ENCODE measurements around the gene NPR3. TPM values are rescaled to one million over a fixed set of nuclear protein-coding genes. Genes with fewer than 3 reads are reported as not detected.

Gene NPR3
- total RNA-seq, 2 experiments from 2014 or later = 0.10 to 0.12 TPM

- H3K9me3 Mint-ChIP-seq = peaks cover 6% of the 10 kb centered on the region
- CTCF ChIA-PET = no interaction called here
- no peak for DNase-seq
- H3K4me1 Mint-ChIP-seq (ENCODE audit: low read depth) = no peaks in the 10 kb centered on the region
- H3K4me3 Mint-ChIP-seq = no peak overlapping the region
- H3K27ac Mint-ChIP-seq = no peak overlapping the region
- intact Hi-C loops (cut with micrococcal nuclease) = no loop called here
- H3K36me3 Mint-ChIP-seq (ENCODE audit: low read depth) = no peaks in the 10 kb centered on the region
- no peaks in the 10 kb centered on the region for H3K27me3 Mint-ChIP-seq (ENCODE audit: low read depth)
These were observed 34.2 kb downstream of the NPR3 start for GRCh38 chr5:32745317-32745716.

DNA sequence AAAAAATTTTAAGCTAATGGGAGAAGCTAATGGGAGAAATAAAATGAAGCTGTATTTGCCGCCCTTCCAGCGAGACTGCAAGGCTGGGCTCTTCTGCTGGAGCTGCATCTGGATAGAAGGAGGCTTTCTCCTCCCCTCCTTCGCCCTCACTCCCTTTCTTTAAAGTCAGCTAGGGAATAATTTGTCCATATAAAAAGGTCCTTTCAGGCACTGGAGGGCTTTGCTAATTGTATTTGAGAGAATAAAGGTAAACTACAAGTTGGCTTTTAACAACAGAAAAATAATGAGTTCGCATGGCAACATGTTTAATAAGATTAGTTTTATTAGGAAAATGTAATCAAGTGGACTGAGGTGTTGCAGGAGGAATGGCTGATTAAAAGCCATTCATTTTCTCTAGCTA lies 41.3 kb downstream of the NPR3 start:
- H3K9me3 Mint-ChIP-seq = peaks cover 6% of the 10 kb centered on the region
- no peaks in the 10 kb centered on the region for H3K27me3 Mint-ChIP-seq (ENCODE audit: low read depth)
- CTCF ChIA-PET = interaction anchor here (0.8 kb wide), 1 partner anchor 363 kb away, joined by 5 read pairs; no protein-coding TSS in a partner anchor
- no peak overlapping the region for H3K27ac Mint-ChIP-seq
- H3K36me3 Mint-ChIP-seq (ENCODE audit: low read depth) = no peaks in the 10 kb centered on the region
- no peaks in the 10 kb centered on the region for H3K4me1 Mint-ChIP-seq (ENCODE audit: low read depth)
- H3K4me3 Mint-ChIP-seq = no peak overlapping the region
- DNase-seq = no peak
- intact Hi-C loops (cut with micrococcal nuclease) = no loop called here

- peaks cover 6% of the 10 kb centered on the region for H3K9me3 Mint-ChIP-seq
- no peaks in the 10 kb centered on the region for H3K36me3 Mint-ChIP-seq (ENCODE audit: low read depth)
- CTCF ChIA-PET = interaction anchor here (0.7 to 0.8 kb wide), 3 partner anchors 18 to 362 kb away, joined by 3 to 5 read pairs (median 4); no protein-coding TSS in a partner anchor
- no peak for DNase-seq
- H3K27me3 Mint-ChIP-seq (ENCODE audit: low read depth) = no peaks in the 10 kb centered on the region
- H3K27ac Mint-ChIP-seq = no peak overlapping the region
- no peaks in the 10 kb centered on the region for H3K4me1 Mint-ChIP-seq (ENCODE audit: low read depth)
- intact Hi-C loops (cut with micrococcal nuclease) = no loop called here
- no peak overlapping the region for H3K4me3 Mint-ChIP-seq
These were observed 41.9 kb downstream of the NPR3 start for GRCh38 chr5:32753051-32753450.

DNA sequence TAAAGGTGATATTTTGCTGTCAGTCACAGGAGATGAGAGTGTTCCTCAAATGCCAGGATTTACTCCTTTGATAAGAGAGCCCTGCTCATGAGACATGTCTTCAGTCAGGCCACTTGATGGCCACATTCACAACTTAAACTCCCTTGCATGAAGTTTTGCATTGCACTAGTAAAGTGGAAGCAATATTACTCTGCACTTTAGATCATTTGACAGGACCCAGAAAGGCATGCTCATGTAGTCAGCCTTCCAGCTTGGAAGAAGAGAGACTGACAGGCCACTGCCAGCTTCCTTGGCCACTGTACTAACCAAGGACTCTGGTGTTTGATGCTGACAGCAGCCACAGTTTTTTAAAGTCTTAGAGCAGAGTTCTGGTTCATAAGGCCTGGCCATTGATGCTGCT lies 42.6 kb downstream of the NPR3 start:
- Mint-ChIP-seq H3K27me3 (ENCODE audit: low read depth) (no peaks in the 10 kb centered on the region), H3K4me1 (ENCODE audit: low read depth) (no peaks in the 10 kb centered on the region), H3K27ac (no peak overlapping the region), H3K4me3 (no peak overlapping the region), H3K9me3 (peaks cover 6% of the 10 kb centered on the region), H3K36me3 (ENCODE audit: low read depth) (no peaks in the 10 kb centered on the region)
- intact Hi-C loops (cut with micrococcal nuclease) = no loop called here
- DNase-seq = no peak
- CTCF ChIA-PET = interaction anchor here (0.7 kb wide), 1 partner anchor 19 kb away, joined by 3 read pairs; no protein-coding TSS in a partner anchor

DNA sequence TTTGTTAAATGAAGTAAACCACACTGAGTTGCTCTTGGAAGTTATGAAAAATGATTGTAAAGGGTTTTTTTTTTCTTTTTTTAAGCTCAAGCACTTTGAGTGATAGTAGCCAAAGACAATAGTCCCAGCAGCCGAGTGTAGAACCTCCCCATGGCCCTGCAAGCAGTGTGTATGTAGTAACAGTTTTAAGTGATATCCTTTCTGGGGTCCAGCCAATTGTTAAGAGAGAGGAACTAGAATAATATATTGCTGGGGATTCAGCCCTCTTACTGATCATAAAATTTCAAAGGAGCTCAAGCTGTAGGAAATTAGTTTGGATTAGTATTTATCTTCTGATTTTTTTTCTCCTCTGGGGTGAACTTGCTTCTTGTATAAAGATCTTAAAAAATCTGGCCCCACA lies 43.2 kb downstream of the NPR3 start:
- H3K4me1 Mint-ChIP-seq (ENCODE audit: low read depth) = no peaks in the 10 kb centered on the region
- H3K27ac Mint-ChIP-seq = no peak overlapping the region
- H3K9me3 Mint-ChIP-seq = peaks cover 9% of the 10 kb centered on the region
- intact Hi-C loops (cut with micrococcal nuclease) = no loop called here
- CTCF ChIA-PET = no interaction called here
- DNase-seq = no peak
- H3K27me3 Mint-ChIP-seq (ENCODE audit: low read depth) = no peaks in the 10 kb centered on the region
- H3K36me3 Mint-ChIP-seq (ENCODE audit: low read depth) = no peaks in the 10 kb centered on the region
- H3K4me3 Mint-ChIP-seq = no peak overlapping the region

GRCh38 chr5:32760091-32760509 lies 49.0 kb downstream of the NPR3 start:
- CTCF ChIA-PET = no interaction called here
- H3K27me3 Mint-ChIP-seq (ENCODE audit: low read depth) = peaks cover 3% of the 10 kb centered on the region
- no peak overlapping the region for H3K4me3 Mint-ChIP-seq
- no peak overlapping the region for H3K27ac Mint-ChIP-seq
- no peaks in the 10 kb centered on the region for H3K36me3 Mint-ChIP-seq (ENCODE audit: low read depth)
- intact Hi-C loops (cut with micrococcal nuclease) = no loop called here
- H3K9me3 Mint-ChIP-seq = peaks cover 12% of the 10 kb centered on the region
- no peak for DNase-seq
- H3K4me1 Mint-ChIP-seq (ENCODE audit: low read depth) = no peaks in the 10 kb centered on the region

DNA sequence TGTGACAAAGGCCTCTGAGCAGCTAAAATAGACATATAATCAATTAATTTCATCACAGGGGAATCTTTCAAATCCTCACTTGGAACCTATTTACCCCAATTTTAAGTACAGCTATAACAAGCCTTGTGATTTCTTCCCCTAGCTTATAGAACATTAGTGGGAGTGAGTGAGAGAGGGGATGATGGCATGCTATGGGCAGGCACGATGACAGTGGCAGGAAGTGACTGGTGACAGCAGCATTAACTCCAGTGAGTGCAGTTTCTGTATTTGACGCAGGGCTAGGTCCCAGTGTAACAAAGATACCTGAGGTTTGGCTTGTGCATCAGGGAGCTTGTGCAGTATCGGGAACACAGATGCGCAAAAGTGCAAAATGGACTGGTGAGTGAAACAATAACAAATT lies 54.1 kb downstream of the NPR3 start:
- no peak for DNase-seq
- Mint-ChIP-seq H3K36me3 (ENCODE audit: low read depth) (no peaks in the 10 kb centered on the region), H3K4me3 (no peak overlapping the region), H3K9me3 (peaks cover 2% of the 10 kb centered on the region), H3K27ac (no peak overlapping the region), H3K4me1 (ENCODE audit: low read depth) (no peaks in the 10 kb centered on the region), H3K27me3 (ENCODE audit: low read depth) (peaks cover 4% of the 10 kb centered on the region)
- CTCF ChIA-PET = no interaction called here
- intact Hi-C loops (cut with micrococcal nuclease) = no loop called here

GRCh38 chr5:32767948-32768467 lies 56.9 kb downstream of the NPR3 start:
- H3K36me3 Mint-ChIP-seq (ENCODE audit: low read depth) = no peaks in the 10 kb centered on the region
- H3K9me3 Mint-ChIP-seq = no peaks in the 10 kb centered on the region
- H3K4me3 Mint-ChIP-seq = no peak overlapping the region
- no peaks in the 10 kb centered on the region for H3K4me1 Mint-ChIP-seq (ENCODE audit: low read depth)
- CTCF ChIA-PET = no interaction called here
- DNase-seq = no peak
- intact Hi-C loops (cut with micrococcal nuclease) = no loop called here
- H3K27ac Mint-ChIP-seq = no peak overlapping the region
- H3K27me3 Mint-ChIP-seq (ENCODE audit: low read depth) = peaks cover 1% of the 10 kb centered on the region

DNA sequence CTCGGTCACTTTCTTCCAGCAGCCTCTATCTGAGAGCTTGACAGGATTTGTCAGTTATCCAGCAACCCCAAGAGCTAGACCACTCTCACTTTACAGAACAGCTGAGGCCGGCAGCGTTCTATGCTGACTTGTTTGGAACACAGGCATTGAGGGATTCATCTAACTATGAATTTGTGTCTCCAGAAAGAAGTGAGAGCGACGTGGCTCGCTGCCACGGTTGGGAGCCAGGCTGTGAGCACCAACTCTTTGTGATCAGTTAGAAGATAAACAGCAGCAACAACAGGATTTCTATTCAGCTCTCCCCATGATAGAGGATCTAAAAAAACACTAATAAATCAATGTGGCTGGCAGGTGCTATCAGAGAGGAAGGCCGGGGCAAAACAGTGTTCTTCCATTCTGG lies 58.6 kb downstream of the NPR3 start:
- no peak overlapping the region for H3K4me3 Mint-ChIP-seq
- intact Hi-C loops (cut with micrococcal nuclease) = no loop called here
- no peaks in the 10 kb centered on the region for H3K36me3 Mint-ChIP-seq (ENCODE audit: low read depth)
- peaks cover 1% of the 10 kb centered on the region for H3K27me3 Mint-ChIP-seq (ENCODE audit: low read depth)
- no peaks in the 10 kb centered on the region for H3K4me1 Mint-ChIP-seq (ENCODE audit: low read depth)
- no peak overlapping the region for H3K27ac Mint-ChIP-seq
- peaks cover 2% of the 10 kb centered on the region for H3K9me3 Mint-ChIP-seq
- CTCF ChIA-PET = no interaction called here
- DNase-seq = no peak

DNA sequence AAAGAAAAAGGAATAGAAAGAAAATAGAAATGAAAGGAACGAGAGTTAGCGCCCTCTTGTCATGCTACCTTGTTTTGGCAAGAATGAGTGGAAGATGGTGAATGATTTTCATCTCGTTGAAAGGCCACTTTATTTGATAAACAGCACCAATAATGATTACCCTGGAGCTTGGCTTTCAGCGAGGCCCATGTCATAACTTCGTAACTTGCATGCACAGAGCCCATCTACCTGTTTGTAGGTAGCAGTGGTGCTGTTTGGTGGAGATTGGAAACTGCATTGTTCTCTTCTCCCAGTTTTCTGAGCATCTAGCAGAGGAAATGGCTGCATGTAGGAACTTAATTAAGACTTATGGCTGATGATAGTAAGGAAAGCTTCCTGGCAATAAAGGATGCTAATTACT lies 59.3 kb downstream of the NPR3 start:
- intact Hi-C loops (cut with micrococcal nuclease) = no loop called here
- peaks cover 2% of the 10 kb centered on the region for H3K9me3 Mint-ChIP-seq
- CTCF ChIA-PET = interaction anchor here (0.6 kb wide), 1 partner anchor 770 kb away, joined by 5 read pairs; no protein-coding TSS in a partner anchor

DNA sequence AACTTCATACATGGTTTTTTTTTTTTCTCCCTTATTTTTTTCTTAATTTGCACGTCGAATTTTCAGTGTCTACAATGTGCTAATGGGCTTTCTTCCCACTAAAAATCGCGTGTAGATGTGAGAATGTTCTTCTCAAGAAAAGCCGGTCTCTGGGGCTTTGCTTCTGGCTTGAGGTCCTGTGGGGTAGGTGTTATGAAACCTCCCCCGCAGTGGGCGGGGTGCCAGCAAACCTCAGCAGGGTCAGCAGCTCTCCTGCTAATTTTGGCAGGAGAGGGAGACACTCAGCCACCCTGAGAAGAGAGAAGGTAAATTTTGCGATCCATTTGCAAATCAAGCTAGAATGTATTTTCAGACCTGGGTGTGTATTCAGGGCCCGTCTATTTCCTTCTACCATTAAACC lies 59.9 kb downstream of the NPR3 start:
- Mint-ChIP-seq H3K4me1 (ENCODE audit: low read depth) (no peaks in the 10 kb centered on the region), H3K9me3 (peaks cover 2% of the 10 kb centered on the region), H3K27ac (no peak overlapping the region), H3K36me3 (ENCODE audit: low read depth) (no peaks in the 10 kb centered on the region), H3K27me3 (ENCODE audit: low read depth) (peaks cover under 1% of the 10 kb centered on the region), H3K4me3 (no peak overlapping the region)
- no peak for DNase-seq
- CTCF ChIA-PET = no interaction called here
- intact Hi-C loops (cut with micrococcal nuclease) = no loop called here

More for the DNA sequence above, 59.3 kb downstream of the NPR3 start:
- no peaks in the 10 kb centered on the region for H3K36me3 Mint-ChIP-seq (ENCODE audit: low read depth)
- H3K4me1 Mint-ChIP-seq (ENCODE audit: low read depth) = no peaks in the 10 kb centered on the region
- H3K27ac Mint-ChIP-seq = no peak overlapping the region
- DNase-seq = no peak
- H3K4me3 Mint-ChIP-seq = no peak overlapping the region
- H3K27me3 Mint-ChIP-seq (ENCODE audit: low read depth) = peaks cover 1% of the 10 kb centered on the region

DNA sequence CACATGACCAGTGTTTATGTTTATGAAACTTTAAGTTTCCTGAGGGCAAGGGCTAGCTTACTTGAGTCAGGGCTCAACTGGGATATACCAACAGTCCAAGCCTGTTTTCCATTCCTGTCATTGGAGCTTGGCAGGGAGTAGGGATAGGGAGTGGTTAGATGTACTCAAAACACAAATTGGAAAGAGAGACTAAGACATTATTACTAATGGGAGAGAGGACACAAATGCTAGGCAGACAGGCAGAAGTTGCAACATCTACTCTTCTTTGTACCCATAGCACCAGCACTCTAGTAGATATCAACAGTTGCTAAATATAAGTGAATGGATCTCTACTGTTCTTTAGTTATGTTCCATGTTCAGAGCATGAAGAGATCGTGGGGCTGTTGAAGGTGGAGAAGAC lies 62.8 kb downstream of the NPR3 start:
- DNase-seq = no peak
- Mint-ChIP-seq H3K27me3 (ENCODE audit: low read depth) (no peaks in the 10 kb centered on the region), H3K9me3 (peaks cover 2% of the 10 kb centered on the region), H3K4me1 (ENCODE audit: low read depth) (no peaks in the 10 kb centered on the region), H3K36me3 (ENCODE audit: low read depth) (no peaks in the 10 kb centered on the region), H3K4me3 (no peak overlapping the region), H3K27ac (no peak overlapping the region)
- CTCF ChIA-PET = no interaction called here
- intact Hi-C loops (cut with micrococcal nuclease) = no loop called here

- Mint-ChIP-seq H3K36me3 (ENCODE audit: low read depth) (no peaks in the 10 kb centered on the region), H3K4me1 (ENCODE audit: low read depth) (no peaks in the 10 kb centered on the region), H3K9me3 (peaks cover 2% of the 10 kb centered on the region), H3K27me3 (ENCODE audit: low read depth) (no peaks in the 10 kb centered on the region), H3K27ac (no peak overlapping the region), H3K4me3 (no peak overlapping the region)
- DNase-seq = no peak
- CTCF ChIA-PET = no interaction called here
- intact Hi-C loops (cut with micrococcal nuclease) = no loop called here
These were observed 65.1 kb downstream of the NPR3 start for GRCh38 chr5:32776200-32776599.
